Endothelial cell of umbilical vein (primary cell): Measurements from ENCODE around the gene STT3B. TPM values are rescaled to one million over a fixed set of nuclear protein-coding genes. Genes with fewer than 3 reads are reported as not detected.

Experiments
- BruUV-seq: library from RNA; stranded (reverse); fragments of 400-500 nt; replicated peaks from 2 replicates; lab custom pipeline; 2021; lab: Mats Ljungman, UMichigan
- CTCF ChIA-PET: fragments of 300-600, 350-600 bp; sonication (Branson Sonifier 250); formaldehyde crosslinking; loops from one replicate; lab custom pipeline; 2021; ENCODE audit warnings: antibody characterized with exemption, inconsistent platforms; lab: Charles Lee
- POLR2A ChIA-PET: fragments of 300-600, 350-600 bp; sonication (Branson Sonifier 250); formaldehyde crosslinking; loops from one replicate; lab custom pipeline; 2021; ENCODE audit warnings: antibody characterized with exemption, inconsistent platforms; lab: Charles Lee
- DNase-seq: peaks from one replicate; pipeline ENCODE4 v3.0.0-alpha.2; 2011; ENCODE audit warnings: low read depth, low spot score
- FAIRE-seq: peaks from 2 replicates; lab custom pipeline; 2011; peaks lifted over from hg19 to GRCh38; lab: Jason Lieb, UNC
- H2AFZ ChIP-seq: 2 replicates; pipeline ENCODE4 v1.6.0; 2012; ENCODE audit warnings: low read depth, low read length, control low read depth, inconsistent platforms
- H3K27ac ChIP-seq: 2 replicates; pipeline ENCODE4 v1.5.1; 2011; ENCODE audit warnings: low read depth, mild to moderate bottlenecking, control low read depth, low read length, moderate library complexity; ENCODE audit not compliant: insufficient read depth
- H3K27me3 ChIP-seq, 2 experiments: 2 replicates each; pipeline versions ENCODE4 v1.6.0 to v1.6.1; 2011; ENCODE audit warnings: low read length in 2 of 2, mixed read lengths in 1 of 2; ENCODE audit not compliant: control insufficient read depth in 2 of 2, insufficient read depth in 2 of 2
- H3K36me3 ChIP-seq, 2 experiments: 2 replicates in 1 of 2; 3 replicates in 1 of 2; pipeline ENCODE4 v1.5.1; 2011; ENCODE audit warnings: low read length in 2 of 2, mild to moderate bottlenecking in 1 of 2, moderate library complexity in 1 of 2; ENCODE audit not compliant: control insufficient read depth in 2 of 2, insufficient read depth in 2 of 2; ENCODE audit errors: extremely low read depth in 1 of 2
- H3K4me1 ChIP-seq: 3 replicates; pipeline ENCODE4 v1.5.1; 2011; ENCODE audit warnings: mild to moderate bottlenecking, low read length; ENCODE audit not compliant: control insufficient read depth, insufficient read depth; ENCODE audit errors: extremely low read depth
- H3K4me2 ChIP-seq: 2 replicates; pipeline ENCODE4 v1.6.1; 2011; ENCODE audit warnings: low read length, control low read depth, mixed read lengths; ENCODE audit not compliant: insufficient read depth
- H3K4me3 ChIP-seq, 3 experiments: fragments of 200-600 bp in 1 of 3; sonication (generic), shearing (Covaris generic) in 1 of 3; replicated peaks in 1 of 3; 2 replicates each; pipeline ENCODE4 v1.5.1; 2011 to 2016; ENCODE audit warnings: control low read depth in 3 of 3, low read length in 3 of 3, mild to moderate bottlenecking in 2 of 3, inconsistent platforms in 1 of 3, low read depth in 1 of 3, moderate library complexity in 1 of 3; ENCODE audit not compliant: insufficient read depth in 1 of 3
- H3K79me2 ChIP-seq: 2 replicates; pipeline ENCODE4 v1.6.0; 2012; ENCODE audit warnings: low read length, inconsistent platforms; ENCODE audit not compliant: control insufficient read depth, insufficient read depth
- H3K9ac ChIP-seq: replicated peaks from 2 replicates; pipeline ENCODE3; 2011; ENCODE audit warnings: low read length, control low read depth; ENCODE audit not compliant: insufficient read depth; ENCODE audit errors: extremely low read depth
- H3K9me1 ChIP-seq: replicated peaks from 3 replicates; pipeline ENCODE4 v1.6.0; 2011; ENCODE audit warnings: mild to moderate bottlenecking, low read length; ENCODE audit not compliant: control insufficient read depth, insufficient read depth; ENCODE audit errors: extremely low read depth
- H3K9me3 ChIP-seq: replicated peaks from 2 replicates; pipeline ENCODE4 v1.5.1; 2012; ENCODE audit warnings: low read length, inconsistent platforms; ENCODE audit not compliant: control insufficient read depth, insufficient read depth
- H4K20me1 ChIP-seq: replicated peaks from 2 replicates; pipeline ENCODE3; 2011; ENCODE audit warnings: mild to moderate bottlenecking, low read length; ENCODE audit not compliant: control insufficient read depth, insufficient read depth; ENCODE audit errors: extremely low read depth
- EZH2 ChIP-seq: IDR thresholded peaks from 2 replicates; pipeline ENCODE4 v1.6.1; 2012; ENCODE audit warnings: borderline replicate concordance, low read depth, mild to moderate bottlenecking, moderate library complexity, low read length, inconsistent platforms; ENCODE audit not compliant: severe bottlenecking
- FOS ChIP-seq: IDR thresholded peaks from 2 replicates; pipeline ENCODE4 v1.6.1; 2011; ENCODE audit warnings: mild to moderate bottlenecking, low read length, moderate library complexity, borderline replicate concordance; ENCODE audit not compliant: insufficient read depth
- GATA2 ChIP-seq: IDR thresholded peaks from 2 replicates; pipeline ENCODE4 v1.7.0; 2011; ENCODE audit warnings: low read depth, mild to moderate bottlenecking, moderate library complexity, mixed read lengths, low read length; ENCODE audit not compliant: insufficient read length, insufficient read depth
- JUN ChIP-seq: IDR thresholded peaks from 2 replicates; pipeline ENCODE4 v1.6.1; 2011; ENCODE audit warnings: borderline replicate concordance, low read depth; ENCODE audit not compliant: insufficient read length, insufficient read depth
- MYC ChIP-seq: IDR thresholded peaks from one replicate; pipeline ENCODE4 v1.6.1; 2011; ENCODE audit warnings: mild to moderate bottlenecking, low read depth, low read length
- POLR2A ChIP-seq: IDR thresholded peaks from 2 replicates; pipeline ENCODE4 v1.6.1; 2012; ENCODE audit warnings: low read depth, mild to moderate bottlenecking, control low read depth, low read length
- POLR2AphosphoS5 ChIP-seq: IDR thresholded peaks from 2 replicates; pipeline ENCODE4 v1.6.1; 2012; ENCODE audit warnings: low read depth, mild to moderate bottlenecking, control low read depth, low read length, moderate library complexity; ENCODE audit not compliant: insufficient read depth
- dilution Hi-C: fragments of 300-500 bp; cut with MboI; formaldehyde crosslinking; loops from one replicate; pipeline ENCODE4 v1.15.0; 2019; ENCODE audit warnings: low sequenced_read_pairs; ENCODE audit not compliant: extremely low pct_ligation_motif_present
- intact Hi-C: fragments of 100-400 bp; cut with micrococcal nuclease; formaldehyde crosslinking; loops from one replicate; pipeline ENCODE4 v1.10.0; 2022
- polyA plus RNA-seq, 4 experiments: library from polyadenylated mRNA; depleted of rRNA in 3 of 4; stranded (reverse) in 3 of 4; unstranded in 1 of 4; fragments of >200 nt; gene quantifications; 2 replicates each; pipeline versions ENCODE4 v1.2.1 to v1.2.3, GENCODE V29; 2011 to 2012; ENCODE audit warnings: missing spikeins in 1 of 4
- total RNA-seq: library from RNA; stranded (reverse); gene quantifications from 2 replicates; pipeline ENCODE4 v1.2.3, GENCODE V29; 2021
- TF ChIP-seq, protein P1 (sequence below): IDR thresholded peaks from 2 replicates; pipeline ENCODE4 v1.6.1; 2011; ENCODE audit not compliant: insufficient read depth, insufficient read length
- TF ChIP-seq, protein P2 (sequence below), 2 donors: IDR thresholded peaks; 1 replicate in 1 of 2; 2 replicates in 1 of 2; pipeline ENCODE4 v1.5.1; 2011; ENCODE audit warnings: low read length in 2 of 2, mild to moderate bottlenecking in 2 of 2, moderate library complexity in 2 of 2, control low read depth in 1 of 2, inconsistent platforms in 1 of 2, low read depth in 1 of 2; ENCODE audit not compliant: insufficient read depth in 1 of 2; ENCODE audit errors: extremely low read depth in 1 of 2

STT3B gene
- total and polyA plus RNA-seq, 2 donors (not counting 3 experiments of a cell fraction or from before 2014, with no cell fraction given) = 56.4 to 113 TPM

DNA sequence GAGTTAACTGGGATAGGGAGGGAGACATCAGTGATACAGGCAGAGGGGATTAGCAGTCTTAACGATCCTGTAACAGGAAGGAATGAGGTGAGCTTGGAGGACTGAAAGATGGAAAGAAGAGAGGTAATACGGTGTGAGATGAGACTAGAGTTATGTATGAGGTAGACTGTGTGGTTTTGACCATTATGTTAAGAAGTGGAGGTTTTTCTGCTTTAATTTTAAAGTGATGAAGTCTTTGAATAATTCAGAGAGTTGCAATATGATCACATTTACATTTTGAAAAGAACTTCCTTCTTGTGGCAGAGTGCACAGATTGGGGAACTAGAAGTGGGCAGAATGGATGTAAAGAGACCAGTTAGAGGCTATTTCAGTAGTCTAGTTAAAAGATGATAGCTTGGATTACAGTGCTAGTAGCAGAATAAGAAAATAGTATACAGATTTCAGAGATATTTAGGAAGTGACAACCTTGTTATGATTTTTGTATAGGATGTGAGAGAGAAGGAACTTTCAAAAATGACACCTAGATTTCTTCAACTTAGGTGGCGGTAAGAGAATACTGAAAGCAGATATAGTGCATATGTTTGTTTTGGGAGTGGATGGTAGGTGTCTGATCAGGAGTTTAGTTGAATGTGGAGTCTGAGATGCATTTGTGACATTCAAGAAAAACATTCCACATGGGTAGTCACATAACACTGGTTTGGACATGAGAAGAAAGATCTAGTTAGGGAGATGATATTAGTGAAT lies 40.5 kb downstream of the STT3B start:
- peaks cover 36% of the 10 kb centered on the region for H4K20me1 ChIP-seq
- no peaks in the 10 kb centered on the region for H3K36me3 ChIP-seq
- no TSS peak for BruUV-seq
- H2AFZ ChIP-seq = no peak overlapping the region
- no peak overlapping the region for H3K9ac ChIP-seq
- TF ChIP-seq FOS (no peak), EZH2 (no peak), POLR2AphosphoS5 (no peak), GATA2 (no peak), JUN (no peak), POLR2A (no peak), MYC (no peak)
- TF ChIP-seq, protein P1, sequence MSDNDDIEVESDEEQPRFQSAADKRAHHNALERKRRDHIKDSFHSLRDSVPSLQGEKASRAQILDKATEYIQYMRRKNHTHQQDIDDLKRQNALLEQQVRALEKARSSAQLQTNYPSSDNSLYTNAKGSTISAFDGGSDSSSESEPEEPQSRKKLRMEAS = no peak
- TF ChIP-seq, protein P2, sequence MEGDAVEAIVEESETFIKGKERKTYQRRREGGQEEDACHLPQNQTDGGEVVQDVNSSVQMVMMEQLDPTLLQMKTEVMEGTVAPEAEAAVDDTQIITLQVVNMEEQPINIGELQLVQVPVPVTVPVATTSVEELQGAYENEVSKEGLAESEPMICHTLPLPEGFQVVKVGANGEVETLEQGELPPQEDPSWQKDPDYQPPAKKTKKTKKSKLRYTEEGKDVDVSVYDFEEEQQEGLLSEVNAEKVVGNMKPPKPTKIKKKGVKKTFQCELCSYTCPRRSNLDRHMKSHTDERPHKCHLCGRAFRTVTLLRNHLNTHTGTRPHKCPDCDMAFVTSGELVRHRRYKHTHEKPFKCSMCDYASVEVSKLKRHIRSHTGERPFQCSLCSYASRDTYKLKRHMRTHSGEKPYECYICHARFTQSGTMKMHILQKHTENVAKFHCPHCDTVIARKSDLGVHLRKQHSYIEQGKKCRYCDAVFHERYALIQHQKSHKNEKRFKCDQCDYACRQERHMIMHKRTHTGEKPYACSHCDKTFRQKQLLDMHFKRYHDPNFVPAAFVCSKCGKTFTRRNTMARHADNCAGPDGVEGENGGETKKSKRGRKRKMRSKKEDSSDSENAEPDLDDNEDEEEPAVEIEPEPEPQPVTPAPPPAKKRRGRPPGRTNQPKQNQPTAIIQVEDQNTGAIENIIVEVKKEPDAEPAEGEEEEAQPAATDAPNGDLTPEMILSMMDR (IDR thresholded peaks at IDR 0.05; ENCODE audit: extremely low read depth in 1 of 2, insufficient read depth in 1 of 2, low read depth in 1 of 2, low read length in 2 of 2) = no peak
- intact Hi-C loops (no loop called here), dilution Hi-C loops (no loop called here)
- H3K79me2 ChIP-seq = peaks cover 78% of the 10 kb centered on the region
- no peaks in the 10 kb centered on the region for H3K9me1 ChIP-seq
- ChIA-PET POLR2A (no interaction called here), CTCF (no interaction called here)
- no peak overlapping the region for H3K27ac ChIP-seq
- no peaks in the 10 kb centered on the region for H3K9me3 ChIP-seq
- H3K4me2 ChIP-seq = no peak overlapping the region
- DNase-seq = no peak
- H3K4me3 ChIP-seq = no peak overlapping the region
- peaks cover 6% of the 10 kb centered on the region for H3K4me1 ChIP-seq
- H3K27me3 ChIP-seq = no peaks in the 10 kb centered on the region
- FAIRE-seq = no peak
